Karpas-422 (cell line): Measurements from ENCODE around the gene ETNPPL. TPM values are rescaled to one million over a fixed set of nuclear protein-coding genes. Genes with fewer than 3 reads are reported as not detected.

Source experiments
- DNase-seq: peaks from one replicate; pipeline ENCODE4 v3.0.0-alpha.2; 2015
- H2AFZ ChIP-seq: fragments of 200-600 bp; sonication (generic); 2 replicates; pipeline ENCODE4 v1.6.1; 2014; ENCODE audit warnings: antibody characterized with exemption, low read length, mixed read lengths
- H3K27ac ChIP-seq: fragments of 200-600 bp; sonication (generic); 2 replicates; pipeline ENCODE4 v1.5.1; 2014; ENCODE audit warnings: mild to moderate bottlenecking, low read length, moderate library complexity
- H3K27me3 ChIP-seq: fragments of 200-600 bp; sonication (generic); 2 replicates; pipeline ENCODE4 v1.6.1; 2014; ENCODE audit warnings: low read length, mixed read lengths
- H3K36me3 ChIP-seq: fragments of 200-600 bp; sonication (generic); 2 replicates; pipeline ENCODE4 v1.6.1; 2014; ENCODE audit warnings: low read length, mixed read lengths; ENCODE audit not compliant: insufficient read depth
- H3K4me1 ChIP-seq: fragments of 200-600 bp; sonication (generic); 2 replicates; pipeline ENCODE4 v1.6.1; 2014; ENCODE audit warnings: mild to moderate bottlenecking, low read length, mixed read lengths
- H3K4me2 ChIP-seq: fragments of 200-600 bp; sonication (generic); 2 replicates; pipeline ENCODE4 v1.6.1; 2014; ENCODE audit warnings: low read length, low read depth, mild to moderate bottlenecking; ENCODE audit not compliant: poor library complexity, severe bottlenecking
- H3K4me3 ChIP-seq: fragments of 200-600 bp; sonication (generic); 2 replicates; pipeline ENCODE4 v1.5.1; 2014; ENCODE audit warnings: mild to moderate bottlenecking, antibody characterized with exemption, low read length, mixed read lengths
- H3K79me2 ChIP-seq: fragments of 200-600 bp; sonication (generic); 2 replicates; pipeline ENCODE4 v1.6.1; 2014; ENCODE audit warnings: mild to moderate bottlenecking, low read length, mixed read lengths
- H3K9ac ChIP-seq: fragments of 200-600 bp; sonication (generic); 2 replicates; pipeline ENCODE4 v1.6.0; 2014; ENCODE audit warnings: low read length
- H3K9me2 ChIP-seq: fragments of 200-600 bp; sonication (generic), shearing (Covaris generic); replicated peaks from 2 replicates; pipeline ENCODE4 v1.6.0; 2014; ENCODE audit warnings: mild to moderate bottlenecking, low read length, moderate library complexity; ENCODE audit not compliant: insufficient read depth
- H3K9me3 ChIP-seq: fragments of 300-700, 200-600 bp; sonication (generic); 2 replicates; pipeline ENCODE4 v1.6.1; 2014; ENCODE audit warnings: low read length, mixed read lengths
- H4K20me1 ChIP-seq: fragments of 200-600 bp; sonication (generic); 2 replicates; pipeline ENCODE4 v1.6.1; 2014; ENCODE audit warnings: mild to moderate bottlenecking, antibody characterized with exemption, low read length, low read depth; ENCODE audit not compliant: insufficient read depth
- total RNA-seq: library from RNA; depleted of rRNA; stranded (reverse); fragments of >200 nt; shearing (Covaris generic); gene quantifications from 2 replicates; pipeline ENCODE4 v1.2.3, GENCODE V29; 2014; ENCODE audit warnings: low replicate concordance

The ETNPPL gene
- total RNA-seq, 1 experiment from 2014 or later, result not detected

GRCh38 chr4:108775921-108776320, 13.1 kb upstream of the ETNPPL start:
- Histone ChIP-seq H3K9ac (no peak overlapping the region), H3K79me2 (no peaks in the 10 kb centered on the region), H3K4me3 (no peak overlapping the region), H3K4me2 (no peak overlapping the region), H3K9me2 (no peaks in the 10 kb centered on the region), H3K36me3 (no peaks in the 10 kb centered on the region), H3K27me3 (no peaks in the 10 kb centered on the region), H2AFZ (no peak overlapping the region), H3K9me3 (no peaks in the 10 kb centered on the region), H3K27ac (no peak overlapping the region), H4K20me1 (no peaks in the 10 kb centered on the region), H3K4me1 (no peaks in the 10 kb centered on the region)
- no peak for DNase-seq

DNA sequence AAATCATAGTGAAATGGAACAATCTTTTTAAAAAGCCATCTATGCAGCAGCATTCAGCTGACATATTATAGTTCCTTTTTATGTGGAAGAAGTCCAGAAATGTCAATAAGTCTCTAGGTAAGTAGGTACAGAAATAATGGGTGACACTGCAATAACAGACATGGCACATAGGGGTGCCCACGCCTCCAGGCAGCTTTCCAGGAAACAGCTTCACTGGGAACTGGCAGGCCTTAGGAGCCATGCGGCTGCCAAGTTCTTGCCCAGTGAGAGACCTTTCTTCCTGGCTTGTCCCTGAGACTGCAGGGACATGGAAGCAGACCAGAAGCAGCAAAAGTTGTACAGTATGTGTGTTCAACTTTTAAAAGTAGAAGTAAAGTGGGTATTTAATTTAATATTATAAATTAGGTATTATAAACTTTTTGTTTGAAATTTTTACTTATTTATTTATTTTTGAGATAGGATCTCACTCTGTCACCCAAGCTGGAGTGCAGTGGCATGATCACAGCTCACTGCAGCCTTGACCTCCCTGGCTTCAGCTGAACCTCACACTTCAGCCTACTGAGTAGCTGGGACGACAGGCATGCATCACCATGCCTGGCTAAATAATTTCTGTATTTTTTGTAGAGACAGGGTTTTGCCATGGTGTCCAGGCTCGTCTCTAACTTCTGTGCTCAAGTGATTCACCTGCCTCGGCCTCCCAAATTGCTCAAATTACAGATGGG, 12.1 kb upstream of the ETNPPL start:
- Histone ChIP-seq H4K20me1 (no peaks in the 10 kb centered on the region), H3K9me2 (no peaks in the 10 kb centered on the region), H3K9ac (no peak overlapping the region), H3K27ac (no peak overlapping the region), H3K36me3 (no peaks in the 10 kb centered on the region), H3K9me3 (no peaks in the 10 kb centered on the region), H3K4me3 (no peak overlapping the region), H3K4me2 (no peak overlapping the region), H3K27me3 (no peaks in the 10 kb centered on the region), H3K4me1 (no peaks in the 10 kb centered on the region), H3K79me2 (no peaks in the 10 kb centered on the region), H2AFZ (no peak overlapping the region)
- DNase-seq, result no peak

- Histone ChIP-seq H2AFZ (no peak overlapping the region), H3K9me2 (no peaks in the 10 kb centered on the region), H3K36me3 (no peaks in the 10 kb centered on the region), H3K4me3 (no peak overlapping the region), H3K27me3 (no peaks in the 10 kb centered on the region), H3K9ac (no peak overlapping the region), H4K20me1 (no peaks in the 10 kb centered on the region), H3K27ac (no peak overlapping the region), H3K4me2 (no peak overlapping the region), H3K9me3 (no peaks in the 10 kb centered on the region), H3K79me2 (no peaks in the 10 kb centered on the region), H3K4me1 (no peaks in the 10 kb centered on the region)
- DNase-seq, result no peak
These were observed 9.5 kb upstream of the ETNPPL start for GRCh38 chr4:108772402-108772801.

DNA sequence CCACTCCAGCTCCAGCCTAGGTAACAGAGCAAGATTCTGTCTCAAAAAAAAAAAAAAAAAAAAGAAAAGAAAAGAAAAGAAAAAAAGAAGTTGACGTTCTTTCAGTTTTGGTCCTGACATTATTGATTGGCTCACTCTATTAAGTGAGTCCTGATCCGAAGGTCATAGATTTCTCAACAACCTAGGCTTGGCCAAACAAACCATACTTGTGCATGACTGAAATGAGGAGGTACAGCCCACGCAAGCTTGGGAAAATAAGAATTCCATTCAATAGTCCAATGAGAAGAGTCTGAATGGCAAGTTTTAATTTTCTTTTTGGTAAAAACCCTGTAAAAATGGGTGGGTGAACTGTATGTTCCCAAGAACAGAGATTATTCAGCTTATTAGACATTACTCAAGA, 3.2 kb upstream of the ETNPPL start:
- Histone ChIP-seq H3K27me3 (no peaks in the 10 kb centered on the region), H3K4me3 (no peak overlapping the region), H2AFZ (no peak overlapping the region), H3K9ac (no peak overlapping the region), H3K79me2 (no peaks in the 10 kb centered on the region), H3K4me1 (no peaks in the 10 kb centered on the region), H3K27ac (no peak overlapping the region), H4K20me1 (no peaks in the 10 kb centered on the region), H3K9me2 (no peaks in the 10 kb centered on the region), H3K4me2 (no peak overlapping the region), H3K36me3 (no peaks in the 10 kb centered on the region), H3K9me3 (no peaks in the 10 kb centered on the region)
- DNase-seq, result no peak

DNA sequence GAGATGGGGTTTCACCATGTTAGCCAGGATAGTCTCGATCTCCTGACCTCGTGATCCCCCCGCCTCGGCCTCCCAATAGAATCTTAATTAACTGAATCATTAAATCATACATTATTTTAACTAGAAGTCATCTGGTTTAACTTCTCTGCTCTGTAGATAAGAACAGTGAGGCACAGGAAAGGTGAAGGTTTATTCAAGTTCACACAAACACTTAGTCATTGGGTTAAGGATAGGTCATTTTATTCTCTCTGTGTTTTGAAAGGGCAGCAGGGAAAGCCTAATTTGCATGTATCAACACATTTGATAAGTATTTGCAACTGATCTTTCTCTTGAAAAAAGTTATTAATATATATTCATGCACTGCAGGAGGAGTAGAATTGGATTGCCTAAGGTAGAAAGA, 1.1 kb upstream of the ETNPPL start:
- no peak overlapping the region for H3K9ac ChIP-seq
- DNase-seq, result no peak
- no peaks in the 10 kb centered on the region for H3K27me3 ChIP-seq
- H3K4me2 ChIP-seq, result no peak overlapping the region
- H2AFZ ChIP-seq, result no peak overlapping the region
- H3K27ac ChIP-seq, result no peak overlapping the region
- no peaks in the 10 kb centered on the region for H3K4me1 ChIP-seq
- no peak overlapping the region for H3K4me3 ChIP-seq
- no peaks in the 10 kb centered on the region for H3K9me2 ChIP-seq
- no peaks in the 10 kb centered on the region for H4K20me1 ChIP-seq
- H3K9me3 ChIP-seq, result no peaks in the 10 kb centered on the region
- no peaks in the 10 kb centered on the region for H3K36me3 ChIP-seq
- H3K79me2 ChIP-seq, result no peaks in the 10 kb centered on the region

DNA sequence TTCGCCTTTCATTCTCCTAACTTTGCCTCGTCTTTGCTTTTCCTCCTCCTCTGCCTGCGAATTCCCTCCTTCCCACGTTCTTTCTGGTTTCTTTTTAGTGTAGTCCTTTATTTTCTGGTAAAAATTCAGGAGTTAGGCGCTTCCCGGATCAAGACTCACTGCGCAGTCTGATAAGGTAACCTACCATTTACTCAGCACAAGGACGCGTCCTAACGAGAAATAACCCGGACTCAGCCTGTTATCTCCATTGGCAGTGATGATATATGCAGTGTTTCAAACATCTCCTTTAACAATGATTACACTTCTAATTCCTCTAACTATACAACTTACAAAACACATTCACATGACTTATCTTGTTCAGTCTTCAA, 357 bp upstream of the ETNPPL start:
- Histone ChIP-seq H3K9me2 (no peaks in the 10 kb centered on the region), H4K20me1 (no peaks in the 10 kb centered on the region), H2AFZ (no peak overlapping the region), H3K79me2 (no peaks in the 10 kb centered on the region), H3K9ac (no peak overlapping the region), H3K4me2 (no peak overlapping the region), H3K9me3 (no peaks in the 10 kb centered on the region), H3K27ac (no peak overlapping the region), H3K36me3 (no peaks in the 10 kb centered on the region), H3K4me1 (no peaks in the 10 kb centered on the region), H3K27me3 (no peaks in the 10 kb centered on the region), H3K4me3 (no peak overlapping the region)
- no peak for DNase-seq

- H3K27me3 ChIP-seq, result no peaks in the 10 kb centered on the region
- DNase-seq, result no peak
- no peak overlapping the region for H3K27ac ChIP-seq
- no peaks in the 10 kb centered on the region for H3K9me2 ChIP-seq
- no peaks in the 10 kb centered on the region for H3K9me3 ChIP-seq
- H2AFZ ChIP-seq, result no peak overlapping the region
- H3K4me2 ChIP-seq, result no peak overlapping the region
- H3K4me3 ChIP-seq, result no peak overlapping the region
- no peaks in the 10 kb centered on the region for H3K36me3 ChIP-seq
- H4K20me1 ChIP-seq, result no peaks in the 10 kb centered on the region
- no peak overlapping the region for H3K9ac ChIP-seq
- H3K79me2 ChIP-seq, result no peaks in the 10 kb centered on the region
- H3K4me1 ChIP-seq, result no peaks in the 10 kb centered on the region
These were observed 4.4 kb downstream of the ETNPPL start for GRCh38 chr4:108758498-108758897.

DNA sequence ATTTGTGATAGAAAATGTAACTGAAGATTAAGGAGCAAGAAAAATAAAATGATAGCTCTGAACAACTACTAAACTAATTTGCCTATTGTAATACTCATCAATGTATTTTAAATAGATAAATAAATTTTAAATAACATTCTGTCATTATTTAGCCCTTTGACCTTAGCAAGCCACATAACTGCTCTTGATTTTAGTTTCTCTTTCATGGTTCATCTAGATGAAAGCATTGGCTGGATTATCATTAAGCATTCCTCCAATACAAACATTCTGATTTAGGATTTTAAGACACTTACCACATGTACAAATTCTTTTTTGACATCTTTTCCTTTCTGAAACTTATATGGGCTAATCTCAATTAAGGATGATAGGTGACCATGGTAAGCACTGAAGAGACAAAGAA, 8.5 kb downstream of the ETNPPL start:
- Histone ChIP-seq H3K27me3 (no peaks in the 10 kb centered on the region), H3K27ac (no peak overlapping the region), H3K4me1 (no peaks in the 10 kb centered on the region), H3K79me2 (no peaks in the 10 kb centered on the region), H3K9me2 (no peaks in the 10 kb centered on the region), H4K20me1 (no peaks in the 10 kb centered on the region), H3K9ac (no peak overlapping the region), H3K4me2 (no peak overlapping the region), H3K36me3 (no peaks in the 10 kb centered on the region), H2AFZ (no peak overlapping the region), H3K4me3 (no peak overlapping the region), H3K9me3 (no peaks in the 10 kb centered on the region)
- no peak for DNase-seq

GRCh38 chr4:108751321-108751720, 11.5 kb downstream of the ETNPPL start:
- Histone ChIP-seq H3K4me1 (no peaks in the 10 kb centered on the region), H3K9ac (no peak overlapping the region), H2AFZ (no peak overlapping the region), H3K27me3 (no peaks in the 10 kb centered on the region), H3K4me2 (no peak overlapping the region), H3K4me3 (no peak overlapping the region), H3K9me2 (no peaks in the 10 kb centered on the region), H3K36me3 (no peaks in the 10 kb centered on the region), H3K9me3 (no peaks in the 10 kb centered on the region), H3K79me2 (no peaks in the 10 kb centered on the region), H4K20me1 (no peaks in the 10 kb centered on the region), H3K27ac (no peak overlapping the region)
- no peak for DNase-seq
